ENCODE measurements around the gene SH3RF2. TPM values are rescaled to one million over a fixed set of nuclear protein-coding genes. Genes with fewer than 3 reads are reported as not detected.

Gene SH3RF2
- total RNA-seq, 2 experiments from 2014 or later = not detected

DNA sequence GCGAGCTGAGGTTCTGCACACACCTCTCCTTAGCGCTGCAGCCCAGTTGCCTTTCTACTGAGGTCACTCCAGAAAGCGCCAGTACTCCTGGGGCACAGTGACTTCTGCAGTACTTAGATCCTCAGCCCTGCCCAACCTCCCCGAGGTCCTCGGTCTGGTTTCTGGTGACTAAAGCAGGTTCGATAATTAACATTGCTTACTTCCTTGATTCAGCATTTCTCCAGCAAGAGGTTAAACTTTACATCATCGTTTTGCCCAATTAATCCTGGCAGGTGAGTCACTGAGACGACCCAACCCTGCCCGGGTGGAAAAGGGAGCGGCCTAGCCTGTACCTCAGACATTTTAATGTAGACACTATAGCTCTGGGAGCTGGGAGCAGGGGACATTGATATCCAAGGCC lies 91.4 kb downstream of the SH3RF2 start:
- Histone ChIP-seq H2AFZ (ENCODE audit: low read length) (no peak overlapping the region), H3K79me2 (ENCODE audit: insufficient read depth, low read depth, low read length) (no peaks in the 10 kb centered on the region), H3K27ac (ENCODE audit: low read depth, low read length, poor library complexity, severe bottlenecking) (no peak overlapping the region), H3K4me3 (ENCODE audit: low read depth, low read length, poor library complexity, severe bottlenecking) (no peak overlapping the region), H3K9me2 (ENCODE audit: insufficient read depth, low read length) (no peaks in the 10 kb centered on the region), H3K4me2 (ENCODE audit: low read length) (no peak overlapping the region), H4K20me1 (ENCODE audit: insufficient read depth, low read length) (no peaks in the 10 kb centered on the region), H3K36me3 (ENCODE audit: insufficient read depth, low read length) (no peaks in the 10 kb centered on the region), H3K4me1 (ENCODE audit: insufficient read depth, low read length, poor library complexity, severe bottlenecking) (no peaks in the 10 kb centered on the region), H3K9me3 (ENCODE audit: low read length) (no peaks in the 10 kb centered on the region)
- intact Hi-C loops (cut with micrococcal nuclease; ENCODE audit: unreplicated experiment) = no loop called here
- no TSS peak for BruUV-seq (replicated peaks)
- CTCF ChIA-PET (ENCODE audit: unreplicated experiment) = no interaction called here
- TF ChIP-seq EZH2phosphoT487 (IDR thresholded peaks at IDR 0.05; ENCODE audit: borderline replicate concordance, low read depth, low read length) (no peak), CTCF (conservative IDR thresholded peaks at IDR 0.05; ENCODE audit: low read length) (no peak)
- no peak for DNase-seq (ENCODE audit: low spot score)
- POLR2A ChIA-PET = no interaction called here

GRCh38 chr5:146032911-146033310 lies 96.5 kb downstream of the SH3RF2 start:
- POLR2A ChIA-PET = interaction anchor here (0.6 kb wide), 1 partner anchor 16 kb away, joined by 4 read pairs; no protein-coding TSS in a partner anchor
- Histone ChIP-seq H3K27ac (ENCODE audit: low read depth, low read length, poor library complexity, severe bottlenecking) (no peak overlapping the region), H3K4me1 (ENCODE audit: insufficient read depth, low read length, poor library complexity, severe bottlenecking) (no peaks in the 10 kb centered on the region), H2AFZ (ENCODE audit: low read length) (no peak overlapping the region), H3K79me2 (ENCODE audit: insufficient read depth, low read depth, low read length) (no peaks in the 10 kb centered on the region), H3K9me3 (ENCODE audit: low read length) (no peaks in the 10 kb centered on the region), H3K36me3 (ENCODE audit: insufficient read depth, low read length) (no peaks in the 10 kb centered on the region), H3K4me3 (ENCODE audit: low read depth, low read length, poor library complexity, severe bottlenecking) (no peak overlapping the region), H3K4me2 (ENCODE audit: low read length) (no peak overlapping the region), H4K20me1 (ENCODE audit: insufficient read depth, low read length) (no peaks in the 10 kb centered on the region), H3K9me2 (ENCODE audit: insufficient read depth, low read length) (no peaks in the 10 kb centered on the region)
- TF ChIP-seq EZH2phosphoT487 (IDR thresholded peaks at IDR 0.05; ENCODE audit: borderline replicate concordance, low read depth, low read length) = no peak
- TF ChIP-seq CTCF (conservative IDR thresholded peaks at IDR 0.05; ENCODE audit: low read length) = no peak
- DNase-seq (ENCODE audit: low spot score) = no peak
- intact Hi-C loops (cut with micrococcal nuclease; ENCODE audit: unreplicated experiment) = no loop called here
- CTCF ChIA-PET (ENCODE audit: unreplicated experiment) = no interaction called here
- no TSS peak for BruUV-seq (replicated peaks)

GRCh38 chr5:146034127-146034526 lies 97.7 kb downstream of the SH3RF2 start:
- H3K9me2 ChIP-seq (ENCODE audit: insufficient read depth, low read length) = no peaks in the 10 kb centered on the region
- H3K27ac ChIP-seq (ENCODE audit: low read depth, low read length, poor library complexity, severe bottlenecking) = no peak overlapping the region
- no peaks in the 10 kb centered on the region for H3K79me2 ChIP-seq (ENCODE audit: insufficient read depth, low read depth, low read length)
- H3K9me3 ChIP-seq (ENCODE audit: low read length) = no peaks in the 10 kb centered on the region
- ChIA-PET POLR2A (no interaction called here), CTCF (ENCODE audit: unreplicated experiment) (no interaction called here)
- DNase-seq (ENCODE audit: low spot score) = no peak
- no peak overlapping the region for H3K4me2 ChIP-seq (ENCODE audit: low read length)
- BruUV-seq (replicated peaks) = no TSS peak
- no peaks in the 10 kb centered on the region for H4K20me1 ChIP-seq (ENCODE audit: insufficient read depth, low read length)
- no peaks in the 10 kb centered on the region for H3K4me1 ChIP-seq (ENCODE audit: insufficient read depth, low read length, poor library complexity, severe bottlenecking)
- no peaks in the 10 kb centered on the region for H3K36me3 ChIP-seq (ENCODE audit: insufficient read depth, low read length)
- no peak overlapping the region for H3K4me3 ChIP-seq (ENCODE audit: low read depth, low read length, poor library complexity, severe bottlenecking)
- TF ChIP-seq EZH2phosphoT487 (IDR thresholded peaks at IDR 0.05; ENCODE audit: borderline replicate concordance, low read depth, low read length) = no peak
- H2AFZ ChIP-seq (ENCODE audit: low read length) = no peak overlapping the region
- intact Hi-C loops (cut with micrococcal nuclease; ENCODE audit: unreplicated experiment) = no loop called here

All from OCI-LY7 (cell line).